K562 (cell line): ENCODE results near the gene PAX5. TPM values are rescaled to one million over a fixed set of nuclear protein-coding genes. Genes with fewer than 3 reads are reported as not detected.

ENCODE experiments used
- ATAC-seq: fragments of 200-7000 bp; cut with Tn5 transposase; 3 replicates; pipeline ENCODE4 v1.9.1; 2020; ENCODE audit warnings: moderate library complexity
- BruUV-seq: library from RNA; stranded (reverse); fragments of 400-500 nt; replicated peaks from 2 replicates; lab custom pipeline; 2021; lab: Mats Ljungman, UMichigan
- CTCF ChIA-PET: fragments of 300-600 bp; formaldehyde crosslinking; extraction: SDS; loops from one replicate; lab custom pipeline; 2021; ENCODE audit warnings: low intra/inter-chr PET ratio; lab: Yijun Ruan, JAX
- POLR2A ChIA-PET: fragments of 300-600, 350-650 bp; sonication (Branson Sonifier 250); formaldehyde crosslinking; extraction: SDS; loops from one replicate; lab custom pipeline; 2021; ENCODE audit warnings: antibody characterized with exemption, inconsistent platforms; lab: Yijun Ruan, JAX
- DNase-seq, 4 experiments: peaks; one replicate each; pipeline versions ENCODE4 v3.0.0 to v3.0.0-alpha.2; 2011 to 2018; ENCODE audit warnings: low spot score in 3 of 4, mixed read lengths in 3 of 4; ENCODE audit errors: extremely low read depth in 1 of 4
- FAIRE-seq: peaks from 2 replicates; lab custom pipeline; 2011; peaks lifted over from hg19 to GRCh38; lab: Jason Lieb, UNC
- H2AFZ ChIP-seq: 2 replicates; pipeline ENCODE4 v1.6.0; 2011; ENCODE audit warnings: low read depth, low read length, control low read depth, inconsistent platforms
- H3K27ac ChIP-seq: fragments of 200-600 bp; 3 replicates; pipeline ENCODE4 v1.8.0; 2011; ENCODE audit warnings: low read depth, mild to moderate bottlenecking, control low read depth, inconsistent platforms, low read length, moderate library complexity, mixed read lengths; ENCODE audit errors: extremely low read depth
- H3K27me3 ChIP-seq, 2 experiments: fragments of 300-600 bp in 1 of 2; 2 replicates in 1 of 2; 3 replicates in 1 of 2; pipeline versions ENCODE4 v1.6.0 to v1.8.0; 2011; ENCODE audit warnings: inconsistent platforms in 2 of 2, low read length in 2 of 2, mild to moderate bottlenecking in 1 of 2, mixed read lengths in 1 of 2, moderate library complexity in 1 of 2; ENCODE audit not compliant: control insufficient read depth in 2 of 2, insufficient read depth in 2 of 2
- H3K36me3 ChIP-seq: fragments of 300-600 bp; 3 replicates; pipeline ENCODE4 v1.8.0; 2011; ENCODE audit warnings: mild to moderate bottlenecking, low read length, inconsistent platforms; ENCODE audit not compliant: control insufficient read depth, insufficient read depth
- H3K4me1 ChIP-seq, 2 experiments: fragments of 200-600 bp in 1 of 2; replicated peaks in 1 of 2; 2 replicates in 1 of 2; 3 replicates in 1 of 2; pipeline versions ENCODE4 v1.5.1 to v1.8.0; 2011; ENCODE audit warnings: inconsistent platforms in 2 of 2, low read length in 2 of 2, mild to moderate bottlenecking in 1 of 2, mixed read lengths in 1 of 2, moderate library complexity in 1 of 2; ENCODE audit not compliant: control insufficient read depth in 2 of 2, insufficient read depth in 2 of 2
- H3K4me2 ChIP-seq: 2 replicates; pipeline ENCODE4 v1.6.1; 2011; ENCODE audit warnings: low read length, control low read depth, inconsistent platforms, mixed read lengths; ENCODE audit not compliant: insufficient read depth
- H3K4me3 ChIP-seq: fragments of 200-600 bp; sonication (generic), shearing (Covaris generic); 2 replicates; pipeline ENCODE4 v1.5.1; 2016; ENCODE audit warnings: control low read depth, inconsistent platforms
- H3K79me2 ChIP-seq: fragments of 200-600 bp; 3 replicates; pipeline ENCODE4 v1.8.0; 2011; ENCODE audit warnings: low read length, inconsistent platforms; ENCODE audit not compliant: control insufficient read depth, insufficient read depth
- H3K9ac ChIP-seq, 2 experiments: 2 replicates each; pipeline versions ENCODE4 v1.6.0 to v1.6.1; 2011; ENCODE audit warnings: low read depth in 2 of 2, low read length in 2 of 2, control low read depth in 1 of 2, inconsistent platforms in 1 of 2, mild to moderate bottlenecking in 1 of 2, mixed read lengths in 1 of 2; ENCODE audit not compliant: insufficient read depth in 1 of 2
- H3K9me1 ChIP-seq: one replicate; pipeline ENCODE4 v1.6.0; 2011; ENCODE audit warnings: inconsistent platforms, mild to moderate bottlenecking, low read length, moderate library complexity; ENCODE audit not compliant: control insufficient read depth, insufficient read depth
- H3K9me3 ChIP-seq: replicated peaks from 2 replicates; pipeline ENCODE4 v1.5.1; 2011; ENCODE audit warnings: low read depth, low read length, inconsistent platforms; ENCODE audit not compliant: control insufficient read depth, insufficient read depth
- H4K20me1 ChIP-seq: replicated peaks from 2 replicates; pipeline ENCODE4 v1.6.1; 2011; ENCODE audit warnings: low read length, inconsistent platforms, mixed read lengths; ENCODE audit not compliant: control insufficient read depth, insufficient read depth
- DPF2 ChIP-seq: fragments of 450-650 bp; IDR thresholded peaks from 2 replicates; pipeline ENCODE4 v1.6.1; 2016
- EGR1 ChIP-seq: fragments of 450-650 bp; conservative IDR thresholded peaks from 2 replicates; pipeline ENCODE4 v1.6.1; 2017; ENCODE audit warnings: mild to moderate bottlenecking
- FOS ChIP-seq: IDR thresholded peaks from 3 replicates; pipeline ENCODE4 v1.6.1; 2011; ENCODE audit not compliant: insufficient read length; ENCODE audit errors: extremely low read depth
- IRF2 ChIP-seq: sonication (generic); formaldehyde crosslinking; IDR thresholded peaks from 2 replicates; pipeline ENCODE4 v1.8.1; 2022; ENCODE audit warnings: mild to moderate bottlenecking, missing genetic modification reagents
- SMARCB1 ChIP-seq: IDR thresholded peaks from 2 replicates; pipeline ENCODE4 v1.6.1; 2011; ENCODE audit warnings: improper control_type of control experiment, low read depth; ENCODE audit not compliant: insufficient read length
- TARDBP ChIP-seq: fragments of 450-650 bp; IDR thresholded peaks from 2 replicates; pipeline ENCODE4 v1.6.1; 2016
- TBL1XR1 ChIP-seq, 2 experiments: IDR thresholded peaks; 2 replicates each; pipeline ENCODE4 v1.6.1; 2012; ENCODE audit warnings: improper control_type of control experiment in 2 of 2, low read length in 2 of 2, mild to moderate bottlenecking in 1 of 2
- XRCC5 ChIP-seq: fragments of 200-400 bp; formaldehyde crosslinking; IDR thresholded peaks from 2 replicates; pipeline ENCODE4 v1.6.1; 2017; ENCODE audit warnings: low read depth, mild to moderate bottlenecking, low read length
- ZNF668 ChIP-seq: fragments of 250-450 bp; sonication (Bioruptor Pico); IDR thresholded peaks from 2 replicates; pipeline ENCODE4 v1.8.0; 2022; ENCODE audit warnings: mild to moderate bottlenecking, inconsistent platforms
- ZNF717 ChIP-seq: fragments of 250-450 bp; sonication (Bioruptor Pico); IDR thresholded peaks from 2 replicates; pipeline ENCODE4 v1.5.0; 2021
- WGBS: fragments of 100-300 bp; shearing (Covaris generic); methylation state at CpG from one replicate; pipeline ENCODE4 v1.1.6; 2016; ENCODE audit warnings: low coverage, mixed read lengths; ENCODE audit not compliant: insufficient coverage; ENCODE audit errors: missing lambda C conversion rate; 5-methylcytosine and 5-hydroxymethylcytosine counted together
- in situ Hi-C: fragments of 300-500 bp; cut with MboI; formaldehyde crosslinking; loops from 4 replicates; pipeline ENCODE4 v1.15.0; 2018; ENCODE audit warnings: inconsistent platforms, mixed read lengths
- intact Hi-C: fragments of 100-400 bp; cut with micrococcal nuclease; formaldehyde crosslinking; loops from 2 replicates; pipeline ENCODE4 v1.14.2; 2022
- polyA plus RNA-seq, 8 experiments: library from polyadenylated mRNA; depleted of rRNA in 4 of 8; stranded (reverse) in 5 of 8; unstranded in 3 of 8; fragments of >200 nt; fragmentation: Nextera tagmentation in 2 of 8; fragmentation: Illumina TruSeq in 1 of 8; extraction: Ambion mirVana in 2 of 8; extraction: Trizol in 1 of 8; gene quantifications; 2 replicates each; pipeline versions ENCODE4 v1.2.1 to v1.2.3, GENCODE V29; 2011 to 2014; ENCODE audit warnings: inconsistent platforms in 1 of 8, missing spikeins in 1 of 8
- total RNA-seq, 7 experiments: library from RNA; depleted of rRNA in 6 of 7; stranded (reverse); fragments of >200 nt in 6 of 7; fragmentation: Illumina TruSeq in 2 of 7; extraction: Trizol in 2 of 7; gene quantifications; 2 replicates each; pipeline versions ENCODE4 v1.2.1 to v1.2.3, GENCODE V29; 2011 to 2021; ENCODE audit warnings: low replicate concordance in 1 of 7
- TF ChIP-seq, protein P1 (sequence below): fragments of 250-450 bp; sonication (Bioruptor Pico); IDR thresholded peaks from 2 replicates; pipeline ENCODE4 v1.5.0; 2021
- TF ChIP-seq, protein P2 (sequence below): fragments of 450-650 bp; formaldehyde crosslinking; IDR thresholded peaks from 2 replicates; pipeline ENCODE4 v1.4.0; 2020; ENCODE audit warnings: mild to moderate bottlenecking, moderate library complexity
- TF ChIP-seq, protein P3 (sequence below): sonication (generic); formaldehyde crosslinking; IDR thresholded peaks from 2 replicates; pipeline ENCODE4 v1.8.1; 2023; ENCODE audit warnings: missing genetic modification reagents, mild to moderate bottlenecking, borderline replicate concordance
- TF ChIP-seq, protein P4 (sequence below): sonication (generic); formaldehyde crosslinking; IDR thresholded peaks from 2 replicates; pipeline ENCODE4 v1.8.1; 2023; ENCODE audit warnings: mild to moderate bottlenecking, missing genetic modification reagents

Gene PAX5
- total and polyA plus RNA-seq, 9 of the 15 experiments (the other 6 are each of a cell fraction or from before 2014, with no cell fraction given) = 0.03 to 0.09 TPM; not detected in 7

DNA sequence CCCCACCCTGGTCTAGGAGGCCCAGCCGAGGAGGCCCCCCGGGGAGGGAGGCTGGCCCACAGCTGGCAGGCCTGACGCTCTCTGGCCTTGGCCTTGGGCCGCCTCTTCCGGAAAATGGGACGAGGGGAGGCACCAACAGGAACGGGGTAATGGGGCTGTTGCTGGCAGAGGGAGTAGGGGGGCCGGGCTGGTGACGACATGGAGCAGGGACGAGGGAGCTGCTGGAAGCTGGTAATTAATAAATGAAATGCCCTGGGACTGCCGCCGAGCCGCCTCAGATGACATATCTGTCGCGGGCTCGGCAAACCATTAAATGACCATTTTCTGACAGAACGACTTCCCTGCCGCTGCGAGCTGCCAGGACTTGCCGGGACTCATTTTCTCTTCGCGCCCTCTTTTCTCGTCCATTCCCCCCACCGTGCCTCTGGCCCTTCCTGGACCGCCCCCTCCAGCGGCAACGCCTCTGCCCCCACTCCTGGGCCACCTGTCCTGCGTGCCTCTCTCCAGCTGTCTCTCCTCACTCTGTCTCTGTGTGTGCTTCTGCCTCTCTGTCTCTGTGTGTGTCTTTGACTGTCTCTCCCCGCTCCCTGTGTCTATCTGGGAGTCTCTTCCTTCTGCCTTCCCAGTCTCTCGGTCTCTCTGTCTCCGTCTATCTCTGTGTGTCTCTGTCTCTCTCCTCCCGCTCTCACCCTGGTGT lies 215.7 kb downstream of the PAX5 start:
- H4K20me1 ChIP-seq = no peaks in the 10 kb centered on the region
- H3K9me1 ChIP-seq = no peaks in the 10 kb centered on the region
- in situ Hi-C loops (no loop called here), intact Hi-C loops (no loop called here)
- no peak overlapping the region for H2AFZ ChIP-seq
- ATAC-seq (peak; percentile 36; the same call in 2 of the 3 replicates), DNase-seq (peak in 1 of 4 experiments; percentile 10), FAIRE-seq (no peak)
- ChIA-PET CTCF (no interaction called here), POLR2A (interaction anchor here (0.7 to 2.1 kb wide), 3 partner anchors 9 to 154 kb away, joined by 3 to 8 read pairs (median 3); no protein-coding TSS in a partner anchor)
- no peak overlapping the region for H3K9ac ChIP-seq
- peaks cover 10 to 48% of the 10 kb centered on the region in 2 experiments; a peak in 4 of 5 replicates for H3K27me3 ChIP-seq
- H3K27ac ChIP-seq = no peak overlapping the region
- no peaks in the 10 kb centered on the region for H3K79me2 ChIP-seq
- H3K4me3 ChIP-seq = no peak overlapping the region
- no peak for TF ChIP-seq DPF2
- TF ChIP-seq, protein P1, sequence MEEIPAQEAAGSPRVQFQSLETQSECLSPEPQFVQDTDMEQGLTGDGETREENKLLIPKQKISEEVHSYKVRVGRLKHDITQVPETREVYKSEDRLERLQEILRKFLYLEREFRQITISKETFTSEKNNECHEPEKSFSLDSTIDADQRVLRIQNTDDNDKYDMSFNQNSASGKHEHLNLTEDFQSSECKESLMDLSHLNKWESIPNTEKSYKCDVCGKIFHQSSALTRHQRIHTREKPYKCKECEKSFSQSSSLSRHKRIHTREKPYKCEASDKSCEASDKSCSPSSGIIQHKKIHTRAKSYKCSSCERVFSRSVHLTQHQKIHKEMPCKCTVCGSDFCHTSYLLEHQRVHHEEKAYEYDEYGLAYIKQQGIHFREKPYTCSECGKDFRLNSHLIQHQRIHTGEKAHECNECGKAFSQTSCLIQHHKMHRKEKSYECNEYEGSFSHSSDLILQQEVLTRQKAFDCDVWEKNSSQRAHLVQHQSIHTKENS (CRISPR knock-in tag) = no peak
- TF ChIP-seq FOS = no peak
- TF ChIP-seq, protein P2, sequence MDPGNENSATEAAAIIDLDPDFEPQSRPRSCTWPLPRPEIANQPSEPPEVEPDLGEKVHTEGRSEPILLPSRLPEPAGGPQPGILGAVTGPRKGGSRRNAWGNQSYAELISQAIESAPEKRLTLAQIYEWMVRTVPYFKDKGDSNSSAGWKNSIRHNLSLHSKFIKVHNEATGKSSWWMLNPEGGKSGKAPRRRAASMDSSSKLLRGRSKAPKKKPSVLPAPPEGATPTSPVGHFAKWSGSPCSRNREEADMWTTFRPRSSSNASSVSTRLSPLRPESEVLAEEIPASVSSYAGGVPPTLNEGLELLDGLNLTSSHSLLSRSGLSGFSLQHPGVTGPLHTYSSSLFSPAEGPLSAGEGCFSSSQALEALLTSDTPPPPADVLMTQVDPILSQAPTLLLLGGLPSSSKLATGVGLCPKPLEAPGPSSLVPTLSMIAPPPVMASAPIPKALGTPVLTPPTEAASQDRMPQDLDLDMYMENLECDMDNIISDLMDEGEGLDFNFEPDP (CRISPR knock-in tag) = no peak
- no peak for TF ChIP-seq IRF2 (CRISPR knock-in tag)
- no peak for TF ChIP-seq XRCC5
- TF ChIP-seq EGR1 = no peak
- TF ChIP-seq, protein P3, sequence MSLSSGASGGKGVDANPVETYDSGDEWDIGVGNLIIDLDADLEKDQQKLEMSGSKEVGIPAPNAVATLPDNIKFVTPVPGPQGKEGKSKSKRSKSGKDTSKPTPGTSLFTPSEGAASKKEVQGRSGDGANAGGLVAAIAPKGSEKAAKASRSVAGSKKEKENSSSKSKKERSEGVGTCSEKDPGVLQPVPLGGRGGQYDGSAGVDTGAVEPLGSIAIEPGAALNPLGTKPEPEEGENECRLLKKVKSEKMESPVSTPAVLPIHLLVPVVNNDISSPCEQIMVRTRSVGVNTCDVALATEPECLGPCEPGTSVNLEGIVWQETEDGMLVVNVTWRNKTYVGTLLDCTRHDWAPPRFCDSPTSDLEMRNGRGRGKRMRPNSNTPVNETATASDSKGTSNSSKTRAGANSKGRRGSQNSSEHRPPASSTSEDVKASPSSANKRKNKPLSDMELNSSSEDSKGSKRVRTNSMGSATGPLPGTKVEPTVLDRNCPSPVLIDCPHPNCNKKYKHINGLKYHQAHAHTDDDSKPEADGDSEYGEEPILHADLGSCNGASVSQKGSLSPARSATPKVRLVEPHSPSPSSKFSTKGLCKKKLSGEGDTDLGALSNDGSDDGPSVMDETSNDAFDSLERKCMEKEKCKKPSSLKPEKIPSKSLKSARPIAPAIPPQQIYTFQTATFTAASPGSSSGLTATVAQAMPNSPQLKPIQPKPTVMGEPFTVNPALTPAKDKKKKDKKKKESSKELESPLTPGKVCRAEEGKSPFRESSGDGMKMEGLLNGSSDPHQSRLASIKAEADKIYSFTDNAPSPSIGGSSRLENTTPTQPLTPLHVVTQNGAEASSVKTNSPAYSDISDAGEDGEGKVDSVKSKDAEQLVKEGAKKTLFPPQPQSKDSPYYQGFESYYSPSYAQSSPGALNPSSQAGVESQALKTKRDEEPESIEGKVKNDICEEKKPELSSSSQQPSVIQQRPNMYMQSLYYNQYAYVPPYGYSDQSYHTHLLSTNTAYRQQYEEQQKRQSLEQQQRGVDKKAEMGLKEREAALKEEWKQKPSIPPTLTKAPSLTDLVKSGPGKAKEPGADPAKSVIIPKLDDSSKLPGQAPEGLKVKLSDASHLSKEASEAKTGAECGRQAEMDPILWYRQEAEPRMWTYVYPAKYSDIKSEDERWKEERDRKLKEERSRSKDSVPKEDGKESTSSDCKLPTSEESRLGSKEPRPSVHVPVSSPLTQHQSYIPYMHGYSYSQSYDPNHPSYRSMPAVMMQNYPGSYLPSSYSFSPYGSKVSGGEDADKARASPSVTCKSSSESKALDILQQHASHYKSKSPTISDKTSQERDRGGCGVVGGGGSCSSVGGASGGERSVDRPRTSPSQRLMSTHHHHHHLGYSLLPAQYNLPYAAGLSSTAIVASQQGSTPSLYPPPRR (CRISPR knock-in tag) = no peak
- no peak for TF ChIP-seq SMARCB1
- TF ChIP-seq, protein P4, sequence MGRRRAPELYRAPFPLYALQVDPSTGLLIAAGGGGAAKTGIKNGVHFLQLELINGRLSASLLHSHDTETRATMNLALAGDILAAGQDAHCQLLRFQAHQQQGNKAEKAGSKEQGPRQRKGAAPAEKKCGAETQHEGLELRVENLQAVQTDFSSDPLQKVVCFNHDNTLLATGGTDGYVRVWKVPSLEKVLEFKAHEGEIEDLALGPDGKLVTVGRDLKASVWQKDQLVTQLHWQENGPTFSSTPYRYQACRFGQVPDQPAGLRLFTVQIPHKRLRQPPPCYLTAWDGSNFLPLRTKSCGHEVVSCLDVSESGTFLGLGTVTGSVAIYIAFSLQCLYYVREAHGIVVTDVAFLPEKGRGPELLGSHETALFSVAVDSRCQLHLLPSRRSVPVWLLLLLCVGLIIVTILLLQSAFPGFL = no peak
- TF ChIP-seq TBL1XR1 (IDR thresholded peaks at IDR 0.05; ENCODE audit: low read length in 2 of 2) = no peak
- TF ChIP-seq ZNF668 (CRISPR knock-in tag) = no peak
- TF ChIP-seq TARDBP = no peak
- TF ChIP-seq ZNF717 (CRISPR knock-in tag) = no peak
- BruUV-seq = no TSS peak
- 3% methylated on average over 21 of the region's 32 CpGs for WGBS
- no peaks in the 10 kb centered on the region for H3K9me3 ChIP-seq
- H3K36me3 ChIP-seq = no peaks in the 10 kb centered on the region
- H3K4me1 ChIP-seq = peaks cover 0 to 7% of the 10 kb centered on the region in 2 experiments; a peak in 2 of 5 replicates
- no peak overlapping the region for H3K4me2 ChIP-seq
